RWPE2 (cell line): ENCODE results near the gene MAFB.

Source experiments
- ATAC-seq: fragments of 200-7000 bp; cut with Tn5 transposase; 3 replicates; pipeline ENCODE4 v1.9.1; 2021; ENCODE audit warnings: low read depth
- DNase-seq: peaks from one replicate; pipeline ENCODE4 v3.0.0-alpha.2; 2020; ENCODE audit warnings: low spot score
- H3K27ac ChIP-seq: fragments of 450-650 bp; 2 replicates; pipeline ENCODE4 v1.5.1; 2017; ENCODE audit warnings: mild to moderate bottlenecking; ENCODE audit not compliant: poor library complexity, severe bottlenecking
- H3K27me3 ChIP-seq: fragments of 250-450 bp; sonication (Bioruptor Pico); 2 replicates; pipeline ENCODE4 v1.5.1; 2021; ENCODE audit warnings: mild to moderate bottlenecking, moderate library complexity; ENCODE audit not compliant: insufficient read depth, poor library complexity, severe bottlenecking
- H3K36me3 ChIP-seq: fragments of 250-450 bp; sonication (Bioruptor Pico); 2 replicates; pipeline ENCODE4 v1.5.1; 2020; ENCODE audit warnings: low read depth, mild to moderate bottlenecking, moderate library complexity
- H3K4me1 ChIP-seq: fragments of 250-450 bp; sonication (Bioruptor Pico); 2 replicates; pipeline ENCODE4 v1.5.1; 2021; ENCODE audit warnings: mild to moderate bottlenecking, moderate library complexity; ENCODE audit not compliant: insufficient read depth, poor library complexity, severe bottlenecking
- H3K4me3 ChIP-seq: fragments of 250-450 bp; sonication (Bioruptor Pico); 2 replicates; pipeline ENCODE4 v1.5.1; 2021; ENCODE audit warnings: mild to moderate bottlenecking, moderate library complexity; ENCODE audit not compliant: severe bottlenecking
- H3K9me3 ChIP-seq: fragments of 250-450 bp; sonication (Bioruptor Pico); 2 replicates; pipeline ENCODE4 v1.5.1; 2021; ENCODE audit warnings: mild to moderate bottlenecking, moderate library complexity; ENCODE audit not compliant: severe bottlenecking
- TF ChIP-seq, protein P1 (sequence below): fragments of 450-650 bp; IDR thresholded peaks from one replicate; pipeline ENCODE4 v1.5.1; 2017; ENCODE audit warnings: mild to moderate bottlenecking, moderate library complexity; ENCODE audit not compliant: poor library complexity, severe bottlenecking

The MAFB gene

DNA sequence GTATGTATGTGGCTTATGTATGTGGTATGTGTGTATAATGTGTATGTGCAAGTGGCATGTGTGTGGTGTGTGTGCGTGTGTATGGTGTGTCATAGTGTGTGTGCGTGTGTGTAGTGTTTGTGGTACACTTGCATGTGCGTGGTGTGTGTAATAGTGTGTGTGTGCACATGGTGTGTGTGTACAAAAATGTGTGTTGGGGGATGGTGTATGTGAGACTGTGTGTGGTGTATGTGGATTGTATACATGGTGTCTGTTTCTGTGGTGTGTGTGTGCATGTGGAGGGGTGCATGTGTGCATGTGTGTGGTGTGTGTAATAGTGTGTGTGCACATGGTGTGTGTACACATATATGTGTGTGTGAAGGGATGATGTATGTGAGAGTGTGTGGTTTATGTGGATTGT lies 21.5 kb downstream of the MAFB start:
- DNase-seq (no peak), ATAC-seq (no peak)
- Histone ChIP-seq H3K9me3 (no peaks in the 10 kb centered on the region), H3K36me3 (no peaks in the 10 kb centered on the region), H3K4me1 (peaks cover 7% of the 10 kb centered on the region), H3K27ac (no peak overlapping the region), H3K27me3 (no peaks in the 10 kb centered on the region), H3K4me3 (no peak overlapping the region)
- TF ChIP-seq, protein P1, sequence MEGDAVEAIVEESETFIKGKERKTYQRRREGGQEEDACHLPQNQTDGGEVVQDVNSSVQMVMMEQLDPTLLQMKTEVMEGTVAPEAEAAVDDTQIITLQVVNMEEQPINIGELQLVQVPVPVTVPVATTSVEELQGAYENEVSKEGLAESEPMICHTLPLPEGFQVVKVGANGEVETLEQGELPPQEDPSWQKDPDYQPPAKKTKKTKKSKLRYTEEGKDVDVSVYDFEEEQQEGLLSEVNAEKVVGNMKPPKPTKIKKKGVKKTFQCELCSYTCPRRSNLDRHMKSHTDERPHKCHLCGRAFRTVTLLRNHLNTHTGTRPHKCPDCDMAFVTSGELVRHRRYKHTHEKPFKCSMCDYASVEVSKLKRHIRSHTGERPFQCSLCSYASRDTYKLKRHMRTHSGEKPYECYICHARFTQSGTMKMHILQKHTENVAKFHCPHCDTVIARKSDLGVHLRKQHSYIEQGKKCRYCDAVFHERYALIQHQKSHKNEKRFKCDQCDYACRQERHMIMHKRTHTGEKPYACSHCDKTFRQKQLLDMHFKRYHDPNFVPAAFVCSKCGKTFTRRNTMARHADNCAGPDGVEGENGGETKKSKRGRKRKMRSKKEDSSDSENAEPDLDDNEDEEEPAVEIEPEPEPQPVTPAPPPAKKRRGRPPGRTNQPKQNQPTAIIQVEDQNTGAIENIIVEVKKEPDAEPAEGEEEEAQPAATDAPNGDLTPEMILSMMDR = no peak

DNA sequence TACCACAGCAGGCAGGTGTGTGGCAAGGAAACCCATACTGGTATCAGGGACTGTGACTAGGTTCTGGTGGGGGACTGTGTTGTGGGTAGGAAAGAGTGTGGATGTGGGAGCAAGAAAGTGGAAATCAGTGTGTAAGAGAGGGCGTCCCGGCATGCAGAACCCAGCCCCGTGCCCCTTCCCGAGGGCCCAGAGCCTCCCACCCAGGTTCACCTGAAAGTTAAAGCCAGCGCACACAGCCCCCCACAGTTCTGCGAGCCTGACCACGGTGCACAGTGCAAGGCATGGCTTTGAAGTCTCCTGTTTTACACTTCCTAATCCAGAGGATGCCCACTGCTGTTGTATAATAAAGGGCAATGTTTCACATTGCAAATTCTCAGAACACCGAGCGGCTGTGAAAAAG lies 22.7 kb downstream of the MAFB start:
- H3K36me3 ChIP-seq = no peaks in the 10 kb centered on the region
- ATAC-seq (no peak), DNase-seq (peak; percentile 68)
- no peaks in the 10 kb centered on the region for H3K27me3 ChIP-seq
- H3K27ac ChIP-seq = no peak overlapping the region
- no peaks in the 10 kb centered on the region for H3K9me3 ChIP-seq
- H3K4me3 ChIP-seq = no peak overlapping the region
- H3K4me1 ChIP-seq = peaks cover 7% of the 10 kb centered on the region
- TF ChIP-seq, protein P1 = no peak

DNA sequence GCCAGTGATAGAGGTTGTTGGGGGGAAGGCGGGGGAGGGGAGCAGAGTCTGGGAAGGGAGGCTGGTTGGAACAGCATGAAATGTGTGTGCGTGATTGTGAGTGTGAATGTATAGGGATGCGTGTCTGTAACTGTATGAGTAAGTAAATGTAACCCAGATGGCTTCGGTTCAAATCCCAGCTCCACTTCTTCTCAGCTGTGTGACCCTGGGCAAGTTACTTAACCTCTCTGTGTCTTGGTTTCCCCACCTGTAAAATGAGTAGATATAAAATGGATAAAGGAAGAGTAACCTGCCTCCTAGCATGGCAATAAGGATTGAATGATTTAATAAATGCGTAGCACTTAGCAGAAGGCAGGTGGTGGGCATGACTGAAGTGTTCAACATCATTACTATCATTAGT lies 24.1 kb downstream of the MAFB start:
- TF ChIP-seq, protein P1 = no peak
- Histone ChIP-seq H3K36me3 (no peaks in the 10 kb centered on the region), H3K9me3 (no peaks in the 10 kb centered on the region), H3K4me1 (peaks cover 7% of the 10 kb centered on the region), H3K27me3 (no peaks in the 10 kb centered on the region), H3K4me3 (no peak overlapping the region), H3K27ac (no peak overlapping the region)
- no peak for ATAC-seq
- DNase-seq = peak; percentile 41

DNA sequence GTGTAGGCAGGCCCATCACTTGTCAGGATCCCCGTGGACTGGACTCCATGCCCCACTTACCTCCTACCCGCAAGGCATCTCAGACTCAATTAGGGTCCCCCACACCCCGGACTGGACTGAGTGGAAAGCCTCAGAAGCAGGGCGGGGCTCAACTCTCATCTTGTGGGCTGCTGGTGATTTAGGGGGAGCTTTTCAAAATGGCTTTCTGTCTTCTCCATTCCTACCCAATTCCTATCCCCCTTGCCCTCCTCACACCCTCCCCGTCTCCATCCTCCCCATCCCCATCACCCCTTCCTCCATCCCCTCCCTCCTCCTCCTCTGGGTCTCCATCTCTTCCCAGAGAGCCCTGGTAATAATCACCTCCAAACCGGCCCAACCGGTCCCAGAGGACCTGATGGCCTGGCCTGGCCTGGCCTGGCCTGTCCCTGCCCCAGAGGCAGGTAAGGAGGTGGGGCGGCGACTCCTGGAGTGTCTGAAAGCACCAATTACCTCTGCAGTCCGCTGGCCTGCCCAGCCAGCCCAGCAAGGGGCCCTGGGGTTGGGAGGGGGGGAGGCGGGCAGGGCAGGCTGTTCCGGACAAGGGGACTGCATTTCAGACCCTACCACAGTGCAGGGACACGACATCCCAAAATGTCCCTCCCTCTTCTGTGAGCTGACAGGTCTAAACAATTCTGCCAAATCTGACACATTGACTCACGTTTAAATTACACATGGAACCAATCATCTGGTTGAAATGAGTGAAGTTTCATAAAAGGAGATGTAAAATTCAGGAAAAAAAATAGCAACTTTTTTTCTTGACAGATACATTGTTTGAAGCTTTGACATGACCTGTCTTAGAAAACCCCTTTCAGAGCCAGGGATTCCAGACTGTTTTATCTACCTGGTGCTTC lies 24.8 kb downstream of the MAFB start:
- 0 out of 3 replicates have a peak, but pooled peaks have one; percentile 10 for ATAC-seq
- no peak overlapping the region for H3K27ac ChIP-seq
- no peaks in the 10 kb centered on the region for H3K36me3 ChIP-seq
- no peak overlapping the region for H3K4me3 ChIP-seq
- DNase-seq = peak; percentile 73
- H3K4me1 ChIP-seq = peaks cover 7% of the 10 kb centered on the region
- H3K9me3 ChIP-seq = no peaks in the 10 kb centered on the region
- no peaks in the 10 kb centered on the region for H3K27me3 ChIP-seq
- TF ChIP-seq, protein P1 = no peak

DNA sequence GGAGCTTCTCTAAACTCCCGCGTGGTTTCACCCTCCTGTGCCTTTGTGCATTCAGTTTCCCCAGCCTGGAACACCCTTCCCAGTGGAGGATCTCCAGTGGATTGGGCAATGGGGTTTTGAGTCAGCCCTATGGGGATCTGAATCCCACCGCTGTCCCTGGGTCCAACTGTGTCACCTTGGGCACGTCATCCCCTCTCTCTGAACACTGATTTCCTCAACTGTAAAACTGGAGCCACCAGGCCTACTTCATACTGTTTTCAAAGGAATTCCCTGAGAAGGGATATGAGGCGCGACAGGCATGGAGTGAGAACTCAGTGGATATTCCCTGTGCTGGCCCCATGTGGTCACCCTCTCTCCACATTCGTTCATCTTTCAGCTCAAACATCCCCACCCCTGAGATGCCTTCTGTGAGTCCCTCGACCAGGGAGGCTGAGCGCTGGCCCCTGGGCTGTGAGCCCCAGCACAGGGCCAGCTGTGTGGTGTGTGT lies 25.7 kb downstream of the MAFB start:
- no peaks in the 10 kb centered on the region for H3K4me1 ChIP-seq
- ATAC-seq = 0 out of 3 replicates have a peak, but pooled peaks have one; percentile 3

More for the DNA sequence above, 25.7 kb downstream of the MAFB start:
- H3K4me3 ChIP-seq = no peak overlapping the region
- H3K36me3 ChIP-seq = no peaks in the 10 kb centered on the region
- no peak for DNase-seq
- TF ChIP-seq, protein P1 = no peak
- no peaks in the 10 kb centered on the region for H3K27me3 ChIP-seq
- H3K9me3 ChIP-seq = no peaks in the 10 kb centered on the region
- no peak overlapping the region for H3K27ac ChIP-seq
